IPS-NIHi7 (cell line): ENCODE results near the gene RNU1-3.
"Not testable (repeated sequence)": the region's sequence is repeated elsewhere in the genome, so short reads cannot be mapped to it uniquely, and the experiment has no call there.

Experiments
- DNase-seq: peaks from one replicate; pipeline ENCODE4 v3.0.0; 2012; ENCODE audit warnings: mixed read lengths; ENCODE audit errors: extremely low spot score

RNU1-3 gene

DNA sequence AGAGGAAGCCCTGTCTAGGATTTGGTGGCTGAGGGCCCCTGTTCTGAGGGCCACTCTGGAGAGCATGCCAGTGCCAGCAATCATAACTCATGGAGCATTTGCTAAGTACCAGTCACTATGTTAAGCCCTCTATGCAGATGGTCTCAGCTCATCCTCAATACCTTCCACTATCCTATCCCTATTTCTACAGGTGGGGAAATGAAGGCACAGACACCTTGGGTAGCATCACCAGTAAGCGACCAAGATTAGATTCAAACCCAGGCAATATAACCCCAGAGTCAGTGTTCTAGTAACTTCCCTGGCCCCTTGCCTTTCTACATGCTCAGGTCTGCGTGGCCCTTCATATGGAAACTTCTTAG, 45.5 kb downstream of the RNU1-3 start:
- no peak for DNase-seq

DNA sequence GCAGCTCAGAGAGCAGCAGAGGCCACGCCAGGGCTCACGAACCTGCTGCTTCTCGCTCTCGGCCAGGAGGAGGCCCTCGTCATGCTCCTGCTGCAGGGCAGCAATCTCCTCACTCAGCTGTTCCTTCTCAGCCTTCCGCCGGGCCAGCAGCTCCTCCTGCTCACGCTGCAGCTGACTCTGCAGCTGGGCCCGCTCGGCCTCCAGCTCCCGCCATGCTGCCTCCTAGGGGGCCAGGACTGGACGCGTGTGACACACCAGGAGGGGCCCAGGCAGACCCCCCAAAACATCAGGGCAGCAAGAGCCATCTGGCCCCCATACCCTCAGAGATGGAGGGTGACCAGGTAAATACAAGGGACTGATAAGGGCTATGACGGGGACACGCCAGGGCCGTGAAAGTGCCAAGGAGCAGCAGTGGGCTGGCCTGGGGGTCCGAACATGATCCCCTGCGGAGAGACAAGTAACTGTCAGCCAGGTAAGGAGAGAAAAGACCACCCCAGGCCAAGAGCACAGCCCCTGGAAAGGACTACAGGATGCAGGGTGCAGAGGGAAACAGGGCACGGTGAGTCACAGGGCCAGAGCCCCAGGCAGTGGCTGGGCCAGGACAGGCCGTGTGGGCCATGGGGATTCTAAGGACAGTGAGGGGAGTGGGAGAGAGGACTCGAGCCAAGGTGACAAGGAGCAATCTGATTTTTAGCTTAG, 46.8 kb downstream of the RNU1-3 start:
- not testable (repeated sequence) for DNase-seq

- DNase-seq = peak; percentile 87
Measured at GRCh38 chr1:16618719-16619118, 48.0 kb downstream of the RNU1-3 start.

- no peak for DNase-seq
Measured at GRCh38 chr1:16617778-16618580, 48.8 kb downstream of the RNU1-3 start.

GRCh38 chr1:16617114-16617631, 49.6 kb downstream of the RNU1-3 start:
- DNase-seq = no peak
